HEK293T (cell line): ENCODE results near the gene QRFP.

Source experiments
- ARNT ChIP-seq: fragments of 450-650 bp; IDR thresholded peaks from 2 replicates; pipeline ENCODE4 v1.6.1; 2017; ENCODE audit warnings: mild to moderate bottlenecking
- BHLHE40 ChIP-seq: fragments of 450-650 bp; IDR thresholded peaks from 2 replicates; pipeline ENCODE4 v1.6.1; 2016; ENCODE audit warnings: mild to moderate bottlenecking, moderate library complexity, borderline replicate concordance
- CTBP1 ChIP-seq: fragments of 450-650 bp; IDR thresholded peaks from 2 replicates; pipeline ENCODE4 v1.6.1; 2016; ENCODE audit warnings: borderline replicate concordance
- ELF4 ChIP-seq: fragments of 450-650 bp; IDR thresholded peaks from 2 replicates; pipeline ENCODE4 v1.6.1; 2017; ENCODE audit warnings: antibody characterized with exemption
- FOXA1 ChIP-seq: fragments of 450-650 bp; IDR thresholded peaks from 2 replicates; pipeline ENCODE4 v1.6.1; 2016; ENCODE audit warnings: mild to moderate bottlenecking
- FOXK2 ChIP-seq: fragments of 450-650 bp; IDR thresholded peaks from 2 replicates; pipeline ENCODE4 v1.6.1; 2016; ENCODE audit warnings: mild to moderate bottlenecking
- FOXM1 ChIP-seq: fragments of 450-650 bp; IDR thresholded peaks from 2 replicates; pipeline ENCODE4 v1.6.1; 2017; ENCODE audit warnings: mild to moderate bottlenecking, borderline replicate concordance
- HDGF ChIP-seq: fragments of 450-650 bp; IDR thresholded peaks from 2 replicates; pipeline ENCODE4 v1.6.1; 2017; ENCODE audit warnings: antibody characterized with exemption, borderline replicate concordance
- LEF1 ChIP-seq: fragments of 450-650 bp; IDR thresholded peaks from 2 replicates; pipeline ENCODE4 v1.6.1; 2017; ENCODE audit warnings: mild to moderate bottlenecking, borderline replicate concordance
- SP1 ChIP-seq: fragments of 450-650 bp; IDR thresholded peaks from 2 replicates; pipeline ENCODE4 v1.6.1; 2017
- SUZ12 ChIP-seq: fragments of 450-650 bp; IDR thresholded peaks from 2 replicates; pipeline ENCODE4 v1.6.1; 2016; ENCODE audit warnings: mild to moderate bottlenecking
- TARDBP ChIP-seq: fragments of 450-650 bp; IDR thresholded peaks from 2 replicates; pipeline ENCODE4 v1.6.1; 2016
- TF ChIP-seq, protein P1 (sequence below): fragments of 450-650 bp; IDR thresholded peaks from 2 replicates; pipeline ENCODE4 v1.6.1; 2016

- TF ChIP-seq, protein P1, sequence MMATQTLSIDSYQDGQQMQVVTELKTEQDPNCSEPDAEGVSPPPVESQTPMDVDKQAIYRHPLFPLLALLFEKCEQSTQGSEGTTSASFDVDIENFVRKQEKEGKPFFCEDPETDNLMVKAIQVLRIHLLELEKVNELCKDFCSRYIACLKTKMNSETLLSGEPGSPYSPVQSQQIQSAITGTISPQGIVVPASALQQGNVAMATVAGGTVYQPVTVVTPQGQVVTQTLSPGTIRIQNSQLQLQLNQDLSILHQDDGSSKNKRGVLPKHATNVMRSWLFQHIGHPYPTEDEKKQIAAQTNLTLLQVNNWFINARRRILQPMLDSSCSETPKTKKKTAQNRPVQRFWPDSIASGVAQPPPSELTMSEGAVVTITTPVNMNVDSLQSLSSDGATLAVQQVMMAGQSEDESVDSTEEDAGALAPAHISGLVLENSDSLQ = no peak
- TF ChIP-seq SUZ12 = no peak
- no peak for TF ChIP-seq FOXM1
- no peak for TF ChIP-seq SP1
- no peak for TF ChIP-seq FOXA1
- TF ChIP-seq FOXK2 = no peak
- TF ChIP-seq TARDBP = no peak
- no peak for TF ChIP-seq BHLHE40
- no peak for TF ChIP-seq ELF4
- no peak for TF ChIP-seq HDGF
- no peak for TF ChIP-seq ARNT
- TF ChIP-seq LEF1 = no peak
- TF ChIP-seq CTBP1 = no peak
Observed at GRCh38 chr9:130862747-130863146, 33.9 kb downstream of the QRFP start.
